Esophagus squamous epithelium (tissue), 5 donors: Measurements from ENCODE around the gene PTPRT. TPM values are rescaled to one million over a fixed set of nuclear protein-coding genes. Genes with fewer than 3 reads are reported as not detected.

Source experiments
- DNase-seq: peaks from one replicate; lab custom pipeline; 2025; lab: John Stamatoyannopoulos, UW
- H3K27ac ChIP-seq, 4 donors: fragments of 200-600 bp; sonication (generic); one replicate each; pipeline ENCODE4 v1.5.1; 2016 to 2019; ENCODE audit warnings: mild to moderate bottlenecking in 1 of 4
- H3K27me3 ChIP-seq, 4 donors: fragments of 200-600 bp; sonication (generic); 1 replicate in 3 of 4; 2 replicates in 1 of 4; pipeline versions ENCODE4 v1.5.1 to v1.6.0; 2017 to 2021; ENCODE audit warnings: antibody characterized with exemption in 1 of 4
- H3K36me3 ChIP-seq, 3 donors: fragments of 200-600 bp; sonication (generic); one replicate each; pipeline ENCODE4 v1.5.1; 2016 to 2019
- H3K4me1 ChIP-seq, 3 donors: fragments of 200-600 bp; sonication (generic); one replicate each; pipeline ENCODE4 v1.5.1; 2017 to 2019
- H3K4me3 ChIP-seq, 4 donors: fragments of 200-600 bp; sonication (generic); 1 replicate in 3 of 4; 2 replicates in 1 of 4; pipeline ENCODE4 v1.5.1; 2016 to 2019; ENCODE audit warnings: mild to moderate bottlenecking in 2 of 4, moderate library complexity in 1 of 4
- H3K9me3 ChIP-seq, 3 donors: fragments of 200-600 bp; sonication (generic); one replicate each; pipeline ENCODE4 v1.5.1; 2016 to 2019
- POLR2A ChIP-seq, 4 donors: fragments of 450-650 bp; IDR thresholded peaks; one replicate each; pipeline ENCODE4 v1.6.1; 2017; ENCODE audit warnings: antibody characterized with exemption in 4 of 4, mild to moderate bottlenecking in 4 of 4, moderate library complexity in 3 of 4
- WGBS, 2 donors: methylation state at CpG; one replicate each; pipeline ENCODE4 v1.1.5; 2018; 5-methylcytosine and 5-hydroxymethylcytosine counted together
- intact Hi-C: fragments of 100-400 bp; cut with DNase I; formaldehyde crosslinking; loops from one replicate; pipeline ENCODE4 v1.15.0; 2022
- total RNA-seq, 4 donors: library from RNA; depleted of rRNA; stranded (reverse); fragments of >200 nt; gene quantifications; one replicate each; pipeline ENCODE4 v1.1.0, GENCODE V29; 2016
- TF ChIP-seq, protein P1 (sequence below), 6 experiments: fragments of 450-650 bp in 4 of 6; fragments of 200-600 bp in 2 of 6; sonication (generic) in 2 of 6; IDR thresholded peaks; one replicate each; pipeline ENCODE4 v1.5.1; 2016 to 2019; ENCODE audit warnings: antibody characterized with exemption in 6 of 6, mild to moderate bottlenecking in 4 of 6, moderate library complexity in 4 of 6
- donor health status: DM: yes; HTN: yes; CAD: no.

The PTPRT gene
- total RNA-seq, 4 donors from 2014 or later = under 0.01 to 0.06 TPM; not detected in 2

- no peak overlapping the region for H3K27ac ChIP-seq
- peaks cover 0 to 5% (median 0%) of the 10 kb centered on the region in 3 donors for H3K4me1 ChIP-seq
- intact Hi-C loops = no loop called here
- 66 to 81% methylated on average over 4 of the region's 4 CpGs for WGBS, 2 donors
- TF ChIP-seq POLR2A (IDR thresholded peaks at IDR 0.05) = no peak
- TF ChIP-seq, protein P1, sequence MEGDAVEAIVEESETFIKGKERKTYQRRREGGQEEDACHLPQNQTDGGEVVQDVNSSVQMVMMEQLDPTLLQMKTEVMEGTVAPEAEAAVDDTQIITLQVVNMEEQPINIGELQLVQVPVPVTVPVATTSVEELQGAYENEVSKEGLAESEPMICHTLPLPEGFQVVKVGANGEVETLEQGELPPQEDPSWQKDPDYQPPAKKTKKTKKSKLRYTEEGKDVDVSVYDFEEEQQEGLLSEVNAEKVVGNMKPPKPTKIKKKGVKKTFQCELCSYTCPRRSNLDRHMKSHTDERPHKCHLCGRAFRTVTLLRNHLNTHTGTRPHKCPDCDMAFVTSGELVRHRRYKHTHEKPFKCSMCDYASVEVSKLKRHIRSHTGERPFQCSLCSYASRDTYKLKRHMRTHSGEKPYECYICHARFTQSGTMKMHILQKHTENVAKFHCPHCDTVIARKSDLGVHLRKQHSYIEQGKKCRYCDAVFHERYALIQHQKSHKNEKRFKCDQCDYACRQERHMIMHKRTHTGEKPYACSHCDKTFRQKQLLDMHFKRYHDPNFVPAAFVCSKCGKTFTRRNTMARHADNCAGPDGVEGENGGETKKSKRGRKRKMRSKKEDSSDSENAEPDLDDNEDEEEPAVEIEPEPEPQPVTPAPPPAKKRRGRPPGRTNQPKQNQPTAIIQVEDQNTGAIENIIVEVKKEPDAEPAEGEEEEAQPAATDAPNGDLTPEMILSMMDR (IDR thresholded peaks at IDR 0.05) = no peak
- H3K27me3 ChIP-seq = no peaks in the 10 kb centered on the region
- H3K36me3 ChIP-seq = no peaks in the 10 kb centered on the region
- H3K9me3 ChIP-seq = no peaks in the 10 kb centered on the region
- DNase-seq = no peak
- H3K4me3 ChIP-seq = no peak overlapping the region
Observed at GRCh38 chr20:42080956-42081355, 1108.8 kb downstream of the PTPRT start.

DNA sequence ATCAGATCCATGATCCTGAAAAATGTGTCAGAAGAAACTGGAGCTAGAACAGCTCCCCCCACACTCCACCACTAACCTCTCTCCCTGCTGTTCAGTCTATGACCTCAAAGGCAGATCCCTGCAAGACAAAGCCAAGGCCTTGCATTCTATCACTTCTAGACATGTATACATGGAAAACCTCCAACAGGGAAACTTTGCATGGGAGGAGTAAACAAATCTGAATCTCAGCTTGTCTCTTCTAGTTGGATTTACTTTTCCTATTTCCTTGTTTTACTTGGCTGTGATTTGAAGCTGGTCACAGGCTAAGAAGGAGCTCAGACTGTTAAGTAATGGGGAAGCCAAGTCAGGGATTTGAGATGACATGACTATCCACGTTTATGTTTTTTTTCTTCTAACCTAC lies 1114.8 kb downstream of the PTPRT start:
- Histone ChIP-seq H3K27ac (no peak overlapping the region), H3K9me3 (no peaks in the 10 kb centered on the region), H3K27me3 (no peaks in the 10 kb centered on the region), H3K4me1 (peaks cover 0 to 20% (median 3%) of the 10 kb centered on the region in 3 donors), H3K36me3 (no peaks in the 10 kb centered on the region), H3K4me3 (no peak overlapping the region)
- WGBS, 2 donors = 6 to 20% methylated on average over 1 of the region's 1 CpG
- intact Hi-C loops = no loop called here
- TF ChIP-seq, protein P1 (IDR thresholded peaks at IDR 0.05) = no peak
- TF ChIP-seq POLR2A (IDR thresholded peaks at IDR 0.05) = no peak
- no peak for DNase-seq

GRCh38 chr20:42067596-42067995 lies 1122.1 kb downstream of the PTPRT start:
- Histone ChIP-seq H3K27ac (no peak overlapping the region), H3K4me1 (no peaks in the 10 kb centered on the region), H3K27me3 (no peaks in the 10 kb centered on the region), H3K9me3 (no peaks in the 10 kb centered on the region), H3K36me3 (no peaks in the 10 kb centered on the region), H3K4me3 (no peak overlapping the region)
- intact Hi-C loops = no loop called here
- TF ChIP-seq, protein P1 (IDR thresholded peaks at IDR 0.05) = no peak
- no peak for TF ChIP-seq POLR2A (IDR thresholded peaks at IDR 0.05)
- DNase-seq = no peak
- WGBS, 2 donors = 37 to 39% methylated on average over 3 of the region's 3 CpGs

- no peak overlapping the region for H3K4me3 ChIP-seq
- DNase-seq = no peak
- WGBS, 2 donors = 68 to 72% methylated on average over 5 of the region's 5 CpGs
- H3K4me1 ChIP-seq = no peaks in the 10 kb centered on the region
- no peaks in the 10 kb centered on the region for H3K36me3 ChIP-seq
- H3K27ac ChIP-seq = no peak overlapping the region
- H3K27me3 ChIP-seq = no peaks in the 10 kb centered on the region
- intact Hi-C loops = no loop called here
- TF ChIP-seq POLR2A (IDR thresholded peaks at IDR 0.05) = no peak
- no peaks in the 10 kb centered on the region for H3K9me3 ChIP-seq
Observed at GRCh38 chr20:42067174-42067573, 1122.5 kb downstream of the PTPRT start.

DNA sequence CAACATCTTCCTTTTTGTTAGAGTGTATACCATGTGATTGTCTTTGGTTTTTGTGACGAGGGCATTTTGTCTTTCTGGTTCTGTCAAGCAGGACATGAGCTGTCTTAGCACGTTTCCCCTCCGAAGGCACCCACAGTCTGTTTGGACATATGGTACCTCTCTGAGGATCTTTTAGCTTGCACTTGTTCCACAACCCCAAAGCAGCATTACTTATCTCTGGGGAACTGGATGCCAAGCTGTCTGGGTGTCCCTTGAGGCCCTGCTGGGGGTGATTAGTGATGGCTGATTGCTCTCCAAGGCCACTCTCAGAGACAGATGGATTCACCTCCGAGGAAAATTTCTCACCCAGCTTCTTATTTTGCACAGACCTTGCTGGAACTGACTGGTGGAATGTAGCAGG lies 1126.6 kb downstream of the PTPRT start:
- Histone ChIP-seq H3K4me1 (no peaks in the 10 kb centered on the region), H3K27me3 (no peaks in the 10 kb centered on the region), H3K9me3 (no peaks in the 10 kb centered on the region), H3K36me3 (no peaks in the 10 kb centered on the region), H3K27ac (no peak overlapping the region), H3K4me3 (no peak overlapping the region)
- 63 to 69% methylated on average over 4 of the region's 4 CpGs for WGBS, 2 donors
- DNase-seq = no peak
- no peak for TF ChIP-seq POLR2A (IDR thresholded peaks at IDR 0.05)
- TF ChIP-seq, protein P1 (IDR thresholded peaks at IDR 0.05) = no peak
- intact Hi-C loops = no loop called here

DNA sequence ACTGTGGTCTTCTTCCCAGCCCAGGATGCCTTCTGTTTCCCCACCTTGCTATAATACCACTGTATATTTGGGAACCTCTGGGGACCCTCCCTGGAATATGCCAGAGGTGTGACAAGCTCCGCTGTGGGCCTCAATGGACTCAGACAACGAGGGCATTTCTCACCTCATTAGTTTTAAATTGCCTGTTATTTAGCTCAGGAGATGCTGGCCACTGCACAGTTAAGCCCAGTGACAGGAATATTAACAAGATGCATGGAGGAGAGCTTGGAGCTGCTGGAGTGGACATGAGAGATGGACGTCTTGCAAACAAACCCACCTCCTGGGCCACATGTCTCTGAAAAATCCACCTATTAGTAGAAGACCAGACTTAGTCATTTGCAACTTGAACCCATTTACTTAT lies 1136.4 kb downstream of the PTPRT start:
- Histone ChIP-seq H3K27ac (no peak overlapping the region), H3K27me3 (peaks cover 0 to 8% (median 0%) of the 10 kb centered on the region in 4 donors), H3K36me3 (no peaks in the 10 kb centered on the region), H3K4me1 (no peaks in the 10 kb centered on the region), H3K9me3 (no peaks in the 10 kb centered on the region), H3K4me3 (no peak overlapping the region)
- intact Hi-C loops = no loop called here
- TF ChIP-seq, protein P1 (IDR thresholded peaks at IDR 0.05) = no peak
- TF ChIP-seq POLR2A (IDR thresholded peaks at IDR 0.05) = no peak
- WGBS, 2 donors = 57 to 58% methylated on average over 3 of the region's 3 CpGs
- DNase-seq = no peak
